Nephron (organoid): Measurements from ENCODE around the gene GOLGA5.
"Not testable (repeated sequence)": the region's sequence is repeated elsewhere in the genome, so short reads cannot be mapped to it uniquely, and the experiment has no call there.

Source experiments
- H3K27ac Mint-ChIP-seq, 3 experiments: 2 replicates each; pipeline ENCODE4 v1.8.0; 2020; ENCODE audit warnings: mixed read lengths in 3 of 3, mild to moderate bottlenecking in 2 of 3, moderate library complexity in 1 of 3
- H3K27me3 Mint-ChIP-seq: 2 replicates; pipeline ENCODE4 v1.8.0; 2021; ENCODE audit warnings: low read depth, mild to moderate bottlenecking, moderate library complexity, mixed read lengths
- H3K36me3 Mint-ChIP-seq: 2 replicates; pipeline ENCODE4 v1.8.0; 2020; ENCODE audit warnings: low read depth, mixed read lengths
- H3K4me1 Mint-ChIP-seq: 2 replicates; pipeline ENCODE4 v1.8.0; 2020; ENCODE audit warnings: mixed read lengths
- H3K4me3 Mint-ChIP-seq, 3 experiments: 2 replicates each; pipeline ENCODE4 v1.8.0; 2020; ENCODE audit warnings: mild to moderate bottlenecking in 3 of 3, mixed read lengths in 3 of 3, moderate library complexity in 2 of 3
- H3K9me3 Mint-ChIP-seq: 2 replicates; pipeline ENCODE4 v1.8.0; 2020; ENCODE audit warnings: mixed read lengths
- TF ChIP-seq, protein P1 (sequence below), 3 experiments: fragments of 200-600 bp; sonication (generic); IDR thresholded peaks; one replicate each; pipeline ENCODE4 v1.5.0; 2021; ENCODE audit warnings: antibody characterized with exemption in 3 of 3; ENCODE audit not compliant: unreplicated experiment in 3 of 3

The GOLGA5 gene, protein sequence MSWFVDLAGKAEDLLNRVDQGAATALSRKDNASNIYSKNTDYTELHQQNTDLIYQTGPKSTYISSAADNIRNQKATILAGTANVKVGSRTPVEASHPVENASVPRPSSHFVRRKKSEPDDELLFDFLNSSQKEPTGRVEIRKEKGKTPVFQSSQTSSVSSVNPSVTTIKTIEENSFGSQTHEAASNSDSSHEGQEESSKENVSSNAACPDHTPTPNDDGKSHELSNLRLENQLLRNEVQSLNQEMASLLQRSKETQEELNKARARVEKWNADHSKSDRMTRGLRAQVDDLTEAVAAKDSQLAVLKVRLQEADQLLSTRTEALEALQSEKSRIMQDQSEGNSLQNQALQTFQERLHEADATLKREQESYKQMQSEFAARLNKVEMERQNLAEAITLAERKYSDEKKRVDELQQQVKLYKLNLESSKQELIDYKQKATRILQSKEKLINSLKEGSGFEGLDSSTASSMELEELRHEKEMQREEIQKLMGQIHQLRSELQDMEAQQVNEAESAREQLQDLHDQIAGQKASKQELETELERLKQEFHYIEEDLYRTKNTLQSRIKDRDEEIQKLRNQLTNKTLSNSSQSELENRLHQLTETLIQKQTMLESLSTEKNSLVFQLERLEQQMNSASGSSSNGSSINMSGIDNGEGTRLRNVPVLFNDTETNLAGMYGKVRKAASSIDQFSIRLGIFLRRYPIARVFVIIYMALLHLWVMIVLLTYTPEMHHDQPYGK

DNA sequence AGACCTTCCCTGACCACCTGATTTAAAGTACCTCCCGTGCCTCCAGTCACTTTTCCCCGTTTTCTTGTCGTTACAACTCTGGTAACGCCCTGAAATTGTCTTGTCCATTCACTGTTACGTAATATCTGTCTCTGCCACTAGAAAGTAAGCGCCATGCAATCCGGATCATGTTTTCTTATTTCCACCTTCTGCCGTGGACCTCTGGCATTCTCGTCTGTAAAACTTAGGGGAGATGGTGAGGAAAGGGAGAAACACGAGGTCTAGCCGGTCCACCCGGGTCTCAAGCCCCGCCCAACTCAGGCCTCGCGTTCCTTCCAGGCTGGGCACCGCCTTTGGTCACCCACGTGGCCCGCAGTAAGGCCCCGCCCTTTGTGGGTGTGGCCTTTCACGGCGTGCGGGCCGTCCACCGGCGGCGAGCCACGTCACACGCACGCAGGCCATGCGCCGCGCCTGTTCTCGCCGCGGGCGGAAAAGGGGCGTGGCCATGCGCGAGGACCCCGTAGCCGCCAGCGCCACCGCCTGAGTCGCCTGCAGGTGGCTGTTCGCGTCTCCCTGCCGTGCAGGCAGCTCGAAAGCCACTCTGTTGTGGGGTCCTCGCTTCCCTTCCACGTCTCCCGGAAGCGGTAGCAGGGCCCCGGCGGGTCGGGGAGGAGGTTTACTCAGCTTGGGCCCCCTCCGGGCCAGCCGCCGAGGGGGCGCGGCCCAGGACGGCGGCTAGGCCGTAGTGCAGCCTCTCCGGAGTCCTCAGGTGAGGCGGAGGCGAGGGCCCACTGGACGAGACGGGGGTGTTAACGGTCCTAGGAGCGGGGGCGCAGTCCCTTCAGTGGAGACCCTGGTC, at the start of gene GOLGA5:
Gene GOLGA5, plus strand, starts transcription at position 597 of the 838 bp plus-strand sequence. CDS start 3,133 bp downstream, outside the sequence.
- peak within 1 kb of the TSS; percentile 85 to 99 (median 86) for H3K4me3 Mint-ChIP-seq
- peaks cover 24% of the 10 kb centered on the region for H3K4me1 Mint-ChIP-seq
- peaks cover 14% of the 10 kb centered on the region for H3K36me3 Mint-ChIP-seq
- TF ChIP-seq, protein P1, sequence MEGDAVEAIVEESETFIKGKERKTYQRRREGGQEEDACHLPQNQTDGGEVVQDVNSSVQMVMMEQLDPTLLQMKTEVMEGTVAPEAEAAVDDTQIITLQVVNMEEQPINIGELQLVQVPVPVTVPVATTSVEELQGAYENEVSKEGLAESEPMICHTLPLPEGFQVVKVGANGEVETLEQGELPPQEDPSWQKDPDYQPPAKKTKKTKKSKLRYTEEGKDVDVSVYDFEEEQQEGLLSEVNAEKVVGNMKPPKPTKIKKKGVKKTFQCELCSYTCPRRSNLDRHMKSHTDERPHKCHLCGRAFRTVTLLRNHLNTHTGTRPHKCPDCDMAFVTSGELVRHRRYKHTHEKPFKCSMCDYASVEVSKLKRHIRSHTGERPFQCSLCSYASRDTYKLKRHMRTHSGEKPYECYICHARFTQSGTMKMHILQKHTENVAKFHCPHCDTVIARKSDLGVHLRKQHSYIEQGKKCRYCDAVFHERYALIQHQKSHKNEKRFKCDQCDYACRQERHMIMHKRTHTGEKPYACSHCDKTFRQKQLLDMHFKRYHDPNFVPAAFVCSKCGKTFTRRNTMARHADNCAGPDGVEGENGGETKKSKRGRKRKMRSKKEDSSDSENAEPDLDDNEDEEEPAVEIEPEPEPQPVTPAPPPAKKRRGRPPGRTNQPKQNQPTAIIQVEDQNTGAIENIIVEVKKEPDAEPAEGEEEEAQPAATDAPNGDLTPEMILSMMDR (IDR thresholded peaks at IDR 0.05; ENCODE audit: unreplicated experiment in 3 of 3), result no peak
- H3K27me3 Mint-ChIP-seq, result peaks cover 3% of the 10 kb centered on the region
- peak within 1 kb of the TSS; percentile 78 to 99 (median 93) for H3K27ac Mint-ChIP-seq
- H3K9me3 Mint-ChIP-seq, result peaks cover 23% of the 10 kb centered on the region

DNA sequence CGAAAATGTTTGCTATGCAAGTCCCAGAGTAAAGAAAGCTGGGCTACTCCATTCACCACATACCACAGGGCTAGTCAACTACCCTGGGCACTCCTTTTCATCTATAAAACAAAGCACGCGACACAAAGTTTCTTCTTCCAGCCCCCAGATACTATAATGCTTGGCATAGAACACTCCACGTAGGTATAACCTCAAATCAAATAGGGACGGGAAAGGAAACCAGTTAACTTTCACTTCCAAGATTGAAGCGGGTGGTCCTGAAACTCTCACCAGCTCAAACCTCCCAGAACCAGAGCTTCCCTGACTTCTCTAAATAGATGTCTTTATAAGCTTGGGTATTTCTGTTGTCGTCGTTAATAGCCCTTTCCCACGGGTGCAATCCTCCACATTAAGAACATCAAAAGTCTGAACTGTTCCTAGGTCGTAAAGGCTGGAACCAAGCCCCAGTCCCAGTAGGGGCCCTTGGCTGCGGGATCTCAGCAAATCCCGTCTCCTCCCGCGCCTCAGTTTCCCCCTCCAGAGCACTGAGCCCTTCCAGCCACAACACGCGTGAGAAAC, 46.3 kb upstream of the GOLGA5 start:
- peaks cover 4% of the 10 kb centered on the region for H3K27me3 Mint-ChIP-seq
- TF ChIP-seq, protein P1 (IDR thresholded peaks at IDR 0.05; ENCODE audit: unreplicated experiment in 3 of 3), result no peak
- H3K9me3 Mint-ChIP-seq, result no peaks in the 10 kb centered on the region
- H3K4me1 Mint-ChIP-seq, result peaks cover 6% of the 10 kb centered on the region
- H3K36me3 Mint-ChIP-seq, result peaks cover 4% of the 10 kb centered on the region
- H3K4me3 Mint-ChIP-seq, result peak overlapping the region; percentile 92 to 93 (median 93)
- peak overlapping the region; percentile 3 to 78 (median 68) for H3K27ac Mint-ChIP-seq

DNA sequence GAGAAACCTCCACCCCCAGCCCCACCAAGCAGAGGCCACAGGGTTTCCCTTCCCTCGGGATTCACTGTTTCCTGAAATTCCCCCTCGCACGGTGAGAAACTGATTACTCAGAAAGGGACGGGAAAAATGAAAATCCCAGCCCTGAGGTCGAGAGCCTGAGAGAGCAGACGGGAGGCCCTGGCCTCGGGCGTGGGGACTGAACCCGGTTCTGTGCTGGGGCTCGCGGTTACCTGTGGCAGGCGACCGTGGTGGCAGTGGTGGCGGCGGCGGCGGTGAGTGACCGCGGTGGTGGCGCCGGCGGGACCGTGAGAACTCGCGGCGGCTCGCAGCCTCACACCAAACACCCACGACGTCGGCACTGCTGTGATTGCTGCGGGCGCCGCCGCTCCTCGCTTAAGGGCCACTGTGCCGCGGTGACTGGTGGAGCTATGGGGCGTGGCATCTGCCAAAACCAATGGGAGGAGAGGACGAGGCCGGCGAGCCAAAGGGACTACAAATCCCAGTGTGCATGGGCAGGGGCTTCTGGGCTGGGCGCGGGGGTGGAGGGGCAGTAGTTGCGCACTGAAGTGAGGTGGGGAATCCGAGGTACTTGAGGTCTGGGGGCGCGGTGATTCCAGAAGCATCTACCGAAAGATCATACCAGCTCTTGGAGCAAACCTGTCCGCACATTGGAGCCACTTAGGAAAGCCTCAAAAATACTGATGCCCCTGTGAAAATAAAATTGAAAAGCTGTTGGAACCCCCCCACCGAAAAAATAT, 45.7 kb upstream of the GOLGA5 start, which contains the start of gene LGMN:
Gene LGMN, minus strand, starts transcription at position 369 of the 758 bp plus-strand sequence. CDS start 15,841 bp downstream, outside the sequence.
- Mint-ChIP-seq H3K36me3 (peaks cover 4% of the 10 kb centered on the region), H3K27ac (peak within 1 kb of the TSS; percentile 3 to 78 (median 68)), H3K4me3 (peak within 1 kb of the TSS; percentile 92 to 93 (median 93)), H3K27me3 (peaks cover 4% of the 10 kb centered on the region), H3K4me1 (peaks cover 6% of the 10 kb centered on the region), H3K9me3 (no peaks in the 10 kb centered on the region)
- TF ChIP-seq, protein P1 (IDR thresholded peaks at IDR 0.05; ENCODE audit: unreplicated experiment in 3 of 3), result no peak

DNA sequence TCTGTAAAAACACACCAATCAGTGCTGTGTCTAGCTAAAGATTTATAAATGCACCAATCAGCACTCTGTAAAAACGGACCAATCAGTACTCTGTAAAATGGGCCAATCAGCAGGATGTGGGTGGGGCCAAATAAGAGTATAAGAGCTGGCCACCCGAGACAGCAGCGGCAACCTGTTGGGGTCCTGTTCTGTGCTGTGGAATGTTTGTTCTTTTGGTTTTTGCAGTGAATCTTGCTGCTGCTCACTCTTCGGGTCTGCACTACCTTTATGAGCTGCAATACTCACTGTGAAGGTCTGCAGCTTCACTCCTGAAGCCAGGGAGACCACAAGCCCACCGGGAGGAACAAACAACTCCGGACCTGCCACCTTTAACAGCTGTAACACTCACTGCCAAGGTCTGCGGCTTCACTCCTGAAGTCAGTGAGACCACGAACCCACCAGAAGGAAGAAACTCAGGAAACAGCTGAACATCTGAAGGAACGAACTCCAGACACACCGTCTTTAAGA, 43.8 kb upstream of the GOLGA5 start:
- not testable (repeated sequence) for H3K36me3 Mint-ChIP-seq, H3K27me3 Mint-ChIP-seq, H3K27ac Mint-ChIP-seq, H3K4me1 Mint-ChIP-seq, H3K4me3 Mint-ChIP-seq, H3K9me3 Mint-ChIP-seq

DNA sequence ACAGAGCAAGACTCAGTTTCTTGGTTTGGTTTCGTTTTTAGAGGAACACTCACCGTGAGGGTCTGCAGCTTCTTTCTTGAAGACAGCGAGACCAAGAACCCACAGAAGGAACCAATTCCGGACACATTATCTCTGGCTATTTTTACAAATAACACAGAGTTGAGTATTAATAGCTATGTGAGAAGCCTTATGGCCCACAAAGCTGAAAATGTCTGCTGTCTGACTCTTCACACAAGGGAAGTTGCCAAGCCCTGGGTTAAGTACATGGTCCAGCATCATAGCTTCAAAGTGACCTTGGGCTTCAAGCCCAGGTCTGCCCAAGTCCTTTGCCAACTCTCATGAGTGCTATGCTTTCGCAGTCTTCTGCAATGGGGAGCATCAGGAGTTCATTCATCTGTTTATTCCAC, 43.1 kb upstream of the GOLGA5 start:
- H3K4me3 Mint-ChIP-seq, result no peak overlapping the region
- H3K36me3 Mint-ChIP-seq, result no peaks in the 10 kb centered on the region
- H3K27ac Mint-ChIP-seq, result no peak overlapping the region
- H3K27me3 Mint-ChIP-seq, result peaks cover 4% of the 10 kb centered on the region
- peaks cover 6% of the 10 kb centered on the region for H3K4me1 Mint-ChIP-seq
- TF ChIP-seq, protein P1 (IDR thresholded peaks at IDR 0.05; ENCODE audit: unreplicated experiment in 3 of 3), result no peak
- H3K9me3 Mint-ChIP-seq, result no peaks in the 10 kb centered on the region
